Uterus (tissue), 2 donors: ENCODE data around the gene MORN3.

Experiments
- CTCF ChIP-seq, 4 experiments: fragments of 200-600 bp in 2 of 4; fragments of 450-650 bp in 2 of 4; sonication (generic) in 2 of 4; IDR thresholded peaks; one replicate each; pipeline ENCODE4 v1.5.1; 2016 to 2019; ENCODE audit warnings: antibody characterized with exemption in 4 of 4, mild to moderate bottlenecking in 2 of 4, moderate library complexity in 1 of 4
- POLR2A ChIP-seq, 2 donors: fragments of 450-650 bp; IDR thresholded peaks; one replicate each; pipeline ENCODE4 v1.6.1; 2016; ENCODE audit warnings: antibody characterized with exemption in 2 of 2, mild to moderate bottlenecking in 1 of 2, moderate library complexity in 1 of 2

- peak in 3 of 4 experiments; percentile 44 to 55 (median 51) for TF ChIP-seq CTCF (IDR thresholded peaks at IDR 0.05)
- TF ChIP-seq POLR2A (IDR thresholded peaks at IDR 0.05) = peak; percentile 89
Measured at GRCh38 chr12:121626087-121626852, 43.2 kb downstream of the MORN3 start, which contains the start of gene ORAI1.
